KBM-7 (cell line): ENCODE results near the gene DNAJB6.
A peak's percentile ranks its signal among the peaks of the same experiment; 100 is the strongest.

Experiments used
- DNase-seq: peaks from one replicate; pipeline ENCODE4 v3.0.0-alpha.2; 2015
- in situ Hi-C: fragments of 300-500 bp; cut with MboI; formaldehyde crosslinking; loops from 2 replicates; pipeline ENCODE4 v1.14.3; 2020; ENCODE audit warnings: low sequenced_read_pairs, low pct_unique_long_range_greater_than_20kb, mixed read lengths

The DNAJB6 gene

GRCh38 chr7:157389951-157390730, 53.3 kb downstream of the DNAJB6 start:
- DNase-seq: peak; percentile 17
- in situ Hi-C loops: no loop called here

- no peak for DNase-seq
- in situ Hi-C loops: no loop called here
Measured at GRCh38 chr7:157391036-157391710, 54.4 kb downstream of the DNAJB6 start.

- in situ Hi-C loops: no loop called here
Measured at GRCh38 chr7:157392256-157393037, 55.6 kb downstream of the DNAJB6 start.

GRCh38 chr7:157394246-157395191, 57.7 kb downstream of the DNAJB6 start:
- in situ Hi-C loops: no loop called here
- DNase-seq: no peak

More at GRCh38 chr7:157392256-157393037, 55.6 kb downstream of the DNAJB6 start:
- no peak for DNase-seq

GRCh38 chr7:157395206-157395605, 58.4 kb downstream of the DNAJB6 start:
- in situ Hi-C loops: no loop called here
- no peak for DNase-seq

- DNase-seq: no peak
- in situ Hi-C loops: no loop called here
Measured at GRCh38 chr7:157396316-157397035, 59.7 kb downstream of the DNAJB6 start.

GRCh38 chr7:157397036-157397720, 60.4 kb downstream of the DNAJB6 start:
- in situ Hi-C loops: no loop called here
- no peak for DNase-seq

GRCh38 chr7:157397731-157398691, 61.2 kb downstream of the DNAJB6 start:
- in situ Hi-C loops: no loop called here
- DNase-seq: peak; percentile 32

- in situ Hi-C loops: no loop called here
- DNase-seq: no peak
Measured at GRCh38 chr7:157399086-157399687, 62.4 kb downstream of the DNAJB6 start.

- in situ Hi-C loops: no loop called here
- no peak for DNase-seq
Measured at GRCh38 chr7:157400171-157400860, 63.5 kb downstream of the DNAJB6 start.

GRCh38 chr7:157401567-157402387, 65.0 kb downstream of the DNAJB6 start:
- DNase-seq: peak; percentile 19
- in situ Hi-C loops: no loop called here

- in situ Hi-C loops: no loop called here
Measured at GRCh38 chr7:157402388-157402703, 65.5 kb downstream of the DNAJB6 start.

GRCh38 chr7:157402911-157403534, 66.2 kb downstream of the DNAJB6 start:
- in situ Hi-C loops: no loop called here
- DNase-seq: no peak

More at GRCh38 chr7:157402388-157402703, 65.5 kb downstream of the DNAJB6 start:
- no peak for DNase-seq

GRCh38 chr7:157403646-157404401, 67.0 kb downstream of the DNAJB6 start:
- DNase-seq: no peak
- in situ Hi-C loops: no loop called here
